ENCODE data around the gene UCP2.

The UCP2 gene

GRCh38 chr11:73982595-73982989 lies at the start of gene UCP2:
Gene UCP2, minus strand, starts transcription at chr11:73982843. Its CDS starts 4,465 bp downstream, at chr11:73978378.
- peak; percentile 90 to 93 for DNase-seq

- DNase-seq = no peak
Observed at GRCh38 chr11:74030723-74031676, 48.4 kb upstream of the UCP2 start.

GRCh38 chr11:74025467-74026166 lies 43.0 kb upstream of the UCP2 start:
- no peak for DNase-seq

- DNase-seq = peak; percentile 79 to 81
Observed at GRCh38 chr11:74024261-74025029, 41.8 kb upstream of the UCP2 start.

- DNase-seq = no peak
Observed at GRCh38 chr11:74023276-74023675, 40.6 kb upstream of the UCP2 start.

- no peak for DNase-seq
Observed at GRCh38 chr11:74022546-74022945, 39.9 kb upstream of the UCP2 start.

GRCh38 chr11:74021998-74022397 lies 39.4 kb upstream of the UCP2 start:
- no peak for DNase-seq

- no peak for DNase-seq
Observed at GRCh38 chr11:74020539-74020938, 37.9 kb upstream of the UCP2 start.

GRCh38 chr11:74019860-74020259 lies 37.2 kb upstream of the UCP2 start:
- peak; percentile 87 for DNase-seq

- peak in 1 of 2 experiments; percentile 54 for DNase-seq
Observed at GRCh38 chr11:74019104-74019738, 36.6 kb upstream of the UCP2 start.

GRCh38 chr11:74018331-74019005 lies 35.8 kb upstream of the UCP2 start:
- DNase-seq = no peak

- no peak for DNase-seq
Observed at GRCh38 chr11:74017631-74018030, 35.0 kb upstream of the UCP2 start.

- no peak for DNase-seq
Observed at GRCh38 chr11:74015919-74016684, 33.5 kb upstream of the UCP2 start.

- DNase-seq = no peak
Observed at GRCh38 chr11:74014880-74015279, 32.2 kb upstream of the UCP2 start.

GRCh38 chr11:74013141-74013540 lies 30.5 kb upstream of the UCP2 start:
- DNase-seq = no peak

GRCh38 chr11:74012074-74012809 lies 29.6 kb upstream of the UCP2 start:
- no peak for DNase-seq

- DNase-seq = peak; percentile 75 to 79
Observed at GRCh38 chr11:74011360-74012073, 28.9 kb upstream of the UCP2 start.

- DNase-seq = no peak
Observed at GRCh38 chr11:74010306-74011300, 28.0 kb upstream of the UCP2 start.

Measured in activated T-cell treated with anti-CD3 and anti-CD28 coated beads, Interleukin-2, amount 50 U/mL, for 48 hours (primary cell).